HG03378 (cell line): Measurements from ENCODE around the gene SSBP1.
"Not testable (repeated sequence)": the region's sequence is repeated elsewhere in the genome, so short reads cannot be mapped to it uniquely, and the experiment has no call there.

Source experiments
- ATAC-seq: cut with Tn5 transposase; IDR thresholded peaks from one replicate; pipeline ENCODE4 v1.9.1; 2021; ENCODE audit warnings: mild to moderate bottlenecking, moderate library complexity; ENCODE audit not compliant: unreplicated experiment

SSBP1 gene, protein sequence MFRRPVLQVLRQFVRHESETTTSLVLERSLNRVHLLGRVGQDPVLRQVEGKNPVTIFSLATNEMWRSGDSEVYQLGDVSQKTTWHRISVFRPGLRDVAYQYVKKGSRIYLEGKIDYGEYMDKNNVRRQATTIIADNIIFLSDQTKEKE

DNA sequence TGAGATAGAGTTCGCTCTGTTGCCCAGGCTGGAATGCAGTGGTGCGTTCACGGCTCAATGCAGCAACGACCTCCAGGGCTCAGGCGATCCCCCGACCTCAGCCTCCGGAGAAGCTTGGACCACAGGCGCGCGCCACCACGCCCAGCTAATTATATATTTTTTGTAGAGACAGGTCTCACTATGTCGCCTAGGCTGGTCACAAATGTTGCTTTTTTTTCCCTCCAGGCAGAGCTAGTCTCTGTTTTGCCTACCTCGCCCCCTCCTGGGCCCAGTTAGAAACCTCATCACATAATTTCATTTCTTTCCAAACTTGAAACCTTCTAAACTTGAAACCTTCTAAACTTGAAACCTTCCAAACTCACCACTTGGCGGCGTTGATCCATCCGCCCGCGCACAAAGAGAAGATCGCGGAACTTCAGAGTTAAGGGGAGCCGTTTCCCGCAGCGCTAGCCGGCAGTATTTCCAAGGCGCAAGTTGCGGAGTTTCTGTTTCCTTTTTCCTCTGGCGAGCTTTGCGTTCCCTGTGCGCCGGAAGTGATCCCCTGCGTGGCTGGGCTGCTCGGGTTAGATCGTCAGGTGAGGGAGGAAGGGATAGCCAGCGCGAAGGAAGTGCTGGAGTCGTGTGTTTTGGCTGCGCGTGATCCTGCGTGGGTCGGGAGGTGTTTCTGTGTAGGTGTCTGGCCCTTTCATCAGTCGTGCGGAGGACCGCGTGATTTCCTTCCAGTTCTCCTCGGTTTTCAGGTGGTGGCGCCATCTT, at the start of gene SSBP1:
SSBP1 (plus strand) TSS at position 523 of the 756 bp plus-strand sequence. CDS start 809 bp downstream, outside the sequence.
- ATAC-seq, result peak; percentile 91

DNA sequence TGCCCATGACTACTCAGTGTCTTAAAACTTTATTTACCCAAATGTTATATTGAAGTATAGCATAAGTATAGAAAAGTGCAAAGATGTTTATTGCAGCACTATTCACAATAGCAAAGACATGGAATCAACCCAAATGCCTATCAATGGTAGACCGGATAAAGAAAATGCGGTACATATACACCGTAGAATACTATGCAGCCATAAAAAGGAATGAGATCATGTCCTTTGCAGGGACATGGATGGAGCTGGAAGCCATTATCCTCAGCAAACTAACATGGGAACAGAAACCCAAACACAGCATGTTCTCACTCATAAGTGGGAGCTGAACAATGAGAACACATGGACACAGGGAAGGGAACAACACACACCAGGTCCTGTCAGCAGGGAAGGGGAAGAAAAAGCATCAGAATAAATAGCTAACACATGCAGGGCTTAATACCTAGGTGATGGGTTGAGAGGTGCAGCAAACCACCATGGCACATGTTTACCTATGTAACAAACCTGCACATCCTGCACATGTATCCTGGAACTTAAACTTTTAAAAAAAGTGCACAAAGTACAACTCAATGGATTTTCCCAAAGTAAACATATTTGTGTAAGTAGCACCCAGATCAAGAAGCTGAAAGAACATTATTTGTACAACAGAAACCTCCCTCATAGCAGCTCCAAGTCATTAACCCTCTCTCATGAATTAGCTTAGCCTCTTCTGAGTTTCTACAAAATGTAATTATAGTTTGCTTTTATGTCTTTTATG, 48.9 kb upstream of the SSBP1 start:
- ATAC-seq, result not testable (repeated sequence)

DNA sequence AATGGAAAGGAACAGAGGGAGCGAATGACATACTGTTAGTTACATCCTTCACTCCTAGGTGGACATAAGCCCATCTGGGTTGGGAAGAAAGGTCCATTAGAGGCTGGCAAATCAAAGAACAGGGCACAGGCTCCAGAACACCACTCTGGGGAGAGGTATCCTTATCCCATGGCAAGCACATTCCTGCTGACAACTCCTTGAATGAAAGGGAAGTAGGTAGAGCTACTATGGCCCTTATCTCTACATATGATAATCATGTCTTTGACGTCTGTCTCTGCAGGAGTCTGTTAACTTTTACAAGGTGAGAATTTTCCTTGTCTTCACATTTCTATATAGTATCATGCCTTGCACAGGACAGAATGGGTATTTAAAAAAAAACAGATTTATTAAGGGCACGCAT, 46.6 kb upstream of the SSBP1 start:
- no peak for ATAC-seq

DNA sequence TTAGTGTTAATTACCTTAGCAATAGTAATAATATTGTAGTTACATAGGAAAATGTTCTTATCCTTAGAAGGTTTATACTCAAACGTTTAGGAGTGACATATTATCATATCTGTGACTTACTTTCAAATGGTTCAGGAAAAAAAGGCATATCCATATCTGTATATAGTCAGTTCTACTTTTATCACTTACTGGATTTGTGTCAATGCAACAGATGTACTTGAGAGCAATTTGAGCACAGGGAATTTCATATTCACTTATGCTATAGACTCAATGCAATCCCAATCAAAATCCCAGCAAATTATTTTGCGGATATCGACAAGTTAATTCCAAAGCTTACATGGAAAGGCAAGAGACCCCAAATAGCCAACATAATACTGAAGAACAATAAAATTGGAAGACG, 46.2 kb upstream of the SSBP1 start:
- no peak for ATAC-seq

DNA sequence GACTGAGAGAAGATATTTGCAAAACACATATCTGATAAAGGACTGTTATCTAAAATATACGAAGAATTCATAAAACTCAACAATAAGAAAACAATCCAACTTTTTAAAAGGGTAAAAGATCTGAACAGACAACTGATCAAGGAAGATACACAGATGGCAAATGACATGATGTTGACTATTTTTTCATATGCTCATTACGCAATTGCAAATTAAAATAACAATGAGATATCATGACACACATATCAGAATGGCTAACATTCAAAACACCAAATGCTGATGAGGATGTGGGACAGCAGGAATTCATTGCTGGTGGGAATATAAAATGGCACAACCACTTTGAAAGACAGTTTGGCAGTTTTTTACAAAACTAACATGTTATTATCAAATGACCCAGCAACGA, 45.1 kb upstream of the SSBP1 start:
- ATAC-seq, result no peak

DNA sequence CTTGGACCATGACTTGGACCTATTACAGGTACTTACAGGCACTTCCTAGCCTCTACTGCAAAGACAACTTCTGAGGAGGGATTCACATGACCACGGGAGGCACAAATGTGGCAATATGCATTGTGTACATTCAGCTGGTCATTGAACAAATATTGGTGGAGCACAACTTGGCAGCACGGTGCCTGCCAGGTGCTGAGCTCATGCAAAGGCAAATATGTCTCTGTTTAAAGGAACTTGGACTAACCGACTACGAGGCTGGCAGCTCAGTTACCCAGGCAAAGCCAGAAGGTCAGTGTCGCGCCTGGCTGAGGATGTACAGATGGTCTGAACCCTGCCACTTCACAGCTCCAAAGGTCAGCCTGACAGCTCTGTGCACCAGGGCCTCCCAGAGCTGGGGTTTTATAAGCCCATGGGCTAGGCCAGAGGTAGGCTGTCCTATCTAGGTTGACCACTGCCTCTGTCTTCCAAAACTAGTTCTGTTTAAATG, 42.3 kb upstream of the SSBP1 start:
- no peak for ATAC-seq

DNA sequence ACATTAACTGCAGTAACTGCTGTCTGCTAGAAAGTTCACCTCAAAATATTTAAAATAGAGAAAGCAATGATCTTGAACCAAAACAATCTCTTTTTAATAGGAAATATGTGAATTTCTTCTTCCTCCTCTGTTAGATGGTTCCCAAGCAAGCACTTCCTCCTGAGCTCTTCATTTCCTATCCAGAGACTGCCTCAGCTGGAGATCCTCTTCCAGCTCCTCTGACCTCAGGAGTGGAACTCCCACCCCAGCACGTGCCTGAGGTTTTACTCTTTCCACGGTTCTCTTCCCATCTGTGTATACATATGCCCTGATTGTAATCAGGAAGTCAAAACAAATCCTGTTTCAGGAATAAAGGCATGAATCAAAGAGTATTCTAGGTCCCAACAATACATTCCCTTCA, 41.8 kb upstream of the SSBP1 start:
- ATAC-seq, result no peak

DNA sequence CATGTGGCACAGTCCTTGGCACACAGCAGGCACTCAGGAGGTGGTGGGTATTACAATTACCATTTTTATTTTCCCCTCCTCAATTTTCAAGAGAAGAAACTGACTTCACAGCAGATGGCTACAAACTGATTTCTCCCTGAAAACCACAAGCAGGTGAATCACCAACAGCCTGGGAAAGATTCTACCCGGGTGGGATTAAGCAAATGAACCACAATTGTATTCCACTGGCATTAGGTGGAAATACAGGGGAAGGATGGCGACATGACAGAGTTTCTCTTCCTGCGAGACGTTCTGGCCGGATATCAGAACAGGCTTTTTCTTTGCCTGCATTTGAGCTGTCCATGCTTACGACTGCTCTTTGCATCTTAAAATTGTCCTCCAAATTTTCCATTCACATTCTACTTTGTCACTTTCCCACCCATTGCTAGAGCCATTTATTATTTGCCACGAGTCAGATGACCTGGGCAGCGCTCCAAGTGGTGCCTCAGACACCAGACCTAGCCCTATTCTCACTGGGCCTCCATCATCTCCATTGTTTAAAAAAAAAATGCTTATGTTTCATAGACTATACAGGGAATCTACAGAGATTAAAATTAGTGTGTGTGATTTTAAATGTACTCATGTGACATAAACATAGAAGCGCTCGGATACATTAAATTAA, 40.8 kb upstream of the SSBP1 start:
- no peak for ATAC-seq

DNA sequence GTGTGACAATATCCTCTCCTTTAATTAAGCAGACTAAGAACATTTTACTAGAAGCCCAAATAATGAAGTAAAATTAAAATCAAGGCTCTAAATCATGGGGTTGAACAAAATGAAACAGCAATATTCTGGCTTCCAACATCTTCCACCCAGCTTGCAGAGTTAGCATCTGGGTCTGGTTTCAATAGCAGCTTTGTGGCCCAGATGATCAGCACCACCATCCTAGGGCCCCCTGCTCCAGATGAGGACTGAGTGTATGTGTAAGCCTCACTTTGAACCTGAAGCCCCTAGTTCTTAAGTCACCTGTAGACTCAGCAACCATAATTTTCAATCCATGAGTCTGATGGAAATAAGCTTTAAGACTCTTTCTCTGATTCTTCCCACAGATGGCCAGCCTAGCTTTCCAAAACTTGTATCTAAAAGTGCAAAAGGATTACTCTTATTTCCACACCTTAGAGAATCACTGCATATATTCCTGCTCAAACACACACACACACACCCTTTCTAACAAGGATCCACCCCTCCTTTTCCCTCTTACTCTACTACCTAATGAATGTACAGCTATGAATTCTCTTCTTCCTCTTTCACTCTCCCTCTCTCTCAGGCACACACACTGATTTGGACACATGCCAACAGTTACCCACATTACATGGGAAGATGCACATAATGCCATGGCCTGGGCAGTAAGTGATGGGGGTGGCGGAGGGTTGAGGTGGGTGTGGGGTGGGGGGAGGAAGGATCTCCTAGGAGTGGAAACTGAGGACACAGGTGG, 39.7 kb upstream of the SSBP1 start:
- no peak for ATAC-seq

DNA sequence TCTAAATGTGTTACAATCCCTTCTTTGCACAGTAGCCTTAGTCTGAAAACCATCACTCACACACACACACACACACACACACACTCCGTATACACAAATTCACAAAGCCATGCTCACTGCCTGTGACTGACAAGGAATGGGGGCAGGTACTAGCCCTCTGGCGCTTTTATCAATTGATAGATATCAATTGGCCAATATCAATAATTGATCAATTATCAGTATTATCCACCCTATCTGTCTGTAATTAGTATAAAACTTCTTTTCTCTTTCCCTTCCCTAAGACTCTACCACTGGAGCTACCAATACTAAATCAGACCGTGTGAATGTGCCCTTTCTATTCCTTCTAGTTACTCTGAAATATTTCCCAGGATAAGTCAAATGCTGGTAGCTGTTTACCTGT, 38.3 kb upstream of the SSBP1 start:
- ATAC-seq, result no peak

DNA sequence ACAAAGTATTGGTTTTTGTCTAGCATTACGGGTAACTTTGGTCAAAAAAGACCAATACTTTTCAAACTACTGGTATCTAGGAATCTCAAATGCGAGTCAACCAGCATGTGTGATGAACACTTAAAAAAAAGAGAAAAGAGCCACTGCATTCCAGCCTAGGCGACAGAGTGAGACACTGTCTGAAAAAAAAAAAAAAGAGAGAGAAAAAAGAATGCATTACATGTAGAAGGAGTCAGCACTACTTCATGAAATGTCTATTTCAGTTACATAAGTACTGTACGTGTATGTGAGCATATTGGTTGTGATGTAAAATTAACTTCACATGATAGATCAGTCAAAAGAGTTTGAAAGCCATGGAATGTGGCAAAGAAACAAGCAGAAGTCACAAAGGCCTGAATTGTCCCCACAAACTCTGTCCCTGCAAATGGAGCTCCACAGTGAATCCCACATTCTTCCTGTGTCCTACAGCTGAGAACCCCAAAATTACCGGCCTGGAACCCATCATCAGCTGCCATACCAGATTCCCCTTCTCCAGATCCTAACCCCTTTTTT, 37.8 kb upstream of the SSBP1 start:
- no peak for ATAC-seq

DNA sequence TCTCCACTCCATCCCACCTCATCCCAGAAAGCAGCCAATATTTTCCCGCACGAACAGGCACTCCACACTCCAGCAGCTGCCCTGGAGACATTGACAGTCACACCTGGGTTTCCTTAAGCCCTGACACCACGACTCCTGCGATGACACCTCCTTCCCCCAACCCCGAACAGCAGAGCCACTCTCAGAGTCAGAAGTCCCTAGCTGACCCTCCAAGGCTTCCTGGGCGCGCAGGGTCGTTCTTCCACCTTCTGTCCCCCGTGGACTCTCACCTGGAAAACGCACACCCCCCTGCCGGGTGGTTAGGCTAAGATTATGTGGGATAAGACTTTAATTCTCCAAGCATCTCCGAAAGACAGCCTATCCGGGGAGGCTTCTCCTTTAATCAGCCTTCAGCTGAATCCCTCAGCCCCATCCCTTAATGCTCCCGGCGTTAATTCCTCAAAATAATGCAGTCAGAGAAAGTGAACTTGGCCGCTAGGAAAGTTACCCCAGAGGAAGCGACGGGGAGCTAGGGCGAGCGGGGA, 37.2 kb upstream of the SSBP1 start:
- ATAC-seq, result no peak

DNA sequence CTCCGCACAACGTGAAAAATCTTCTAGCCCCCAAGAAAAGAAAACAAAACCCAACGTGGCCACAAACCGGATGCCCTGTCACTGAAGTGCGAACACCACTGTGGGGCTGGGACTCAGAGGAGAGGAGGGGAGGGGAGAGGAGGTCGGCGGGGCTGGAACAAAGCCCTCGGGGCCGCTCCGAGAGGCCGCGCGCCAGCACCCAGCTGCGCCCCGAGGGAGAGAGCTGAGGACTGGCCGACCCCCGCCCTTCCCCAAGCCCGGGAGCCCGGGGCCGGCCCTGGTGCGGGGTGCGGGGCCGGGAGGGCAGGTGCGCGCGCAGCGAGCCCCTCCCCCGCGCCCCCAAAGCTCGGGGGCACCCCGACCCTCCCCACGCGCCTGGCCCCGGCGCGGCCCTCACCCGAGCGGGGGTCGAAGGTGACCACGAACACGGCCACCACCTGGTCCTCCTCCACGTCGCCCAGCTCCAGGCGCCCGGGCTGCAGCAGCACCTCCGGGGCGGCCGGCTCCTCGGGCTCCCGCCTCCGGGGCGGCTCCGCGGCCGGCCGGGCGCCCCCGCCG, 36.6 kb upstream of the SSBP1 start:
- ATAC-seq, result peak; percentile 50

DNA sequence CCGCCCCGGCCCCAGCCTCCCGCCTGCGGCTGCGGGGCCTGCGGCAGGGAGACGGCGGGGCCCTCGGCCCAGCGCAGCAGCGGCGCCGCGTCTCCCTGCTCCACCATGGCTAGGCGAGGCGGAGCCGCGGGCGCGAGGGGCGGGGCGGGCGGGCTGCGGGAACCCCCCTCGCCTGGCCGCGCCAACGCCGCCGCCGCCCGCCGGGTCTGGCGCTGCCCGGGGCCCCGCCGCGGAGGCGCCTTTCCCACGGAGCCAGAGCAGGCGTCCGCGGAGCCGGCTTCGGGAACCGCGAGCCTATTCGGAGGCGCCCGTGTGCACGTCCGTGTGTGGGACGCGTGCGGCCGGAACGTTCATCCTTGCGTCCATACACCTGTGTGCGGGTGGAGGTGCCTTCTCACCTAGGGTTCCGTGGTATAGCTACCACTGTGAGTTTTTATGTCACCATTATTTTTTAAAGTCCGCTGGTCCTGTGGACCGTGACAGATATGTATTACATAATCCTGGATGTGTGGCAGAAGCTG, 36.1 kb upstream of the SSBP1 start, which contains the start of gene DENND11:
DENND11 (minus strand) TSS at position 120 of the 521 bp plus-strand sequence; CDS start at position 107, 13 bp downstream.
- ATAC-seq, result peak; percentile 48

DNA sequence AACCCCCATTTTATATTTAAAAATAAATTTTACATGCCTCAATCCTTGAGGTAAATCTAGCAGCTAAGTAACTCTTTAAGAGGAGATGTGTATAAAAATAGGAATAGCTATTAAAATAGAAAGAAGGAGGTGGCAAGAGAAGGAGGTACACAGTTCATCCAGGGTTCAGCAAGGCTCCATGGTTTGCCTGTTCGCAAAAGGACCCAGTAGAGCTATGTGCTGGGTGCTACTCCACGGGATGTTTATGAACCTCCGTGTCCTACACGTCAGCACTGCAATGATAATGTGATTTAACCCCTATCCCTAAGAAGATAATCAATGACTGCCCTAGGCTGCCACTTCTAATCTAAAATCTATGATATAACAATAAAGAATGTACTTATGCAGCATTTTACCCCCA, 35.3 kb upstream of the SSBP1 start:
- no peak for ATAC-seq

DNA sequence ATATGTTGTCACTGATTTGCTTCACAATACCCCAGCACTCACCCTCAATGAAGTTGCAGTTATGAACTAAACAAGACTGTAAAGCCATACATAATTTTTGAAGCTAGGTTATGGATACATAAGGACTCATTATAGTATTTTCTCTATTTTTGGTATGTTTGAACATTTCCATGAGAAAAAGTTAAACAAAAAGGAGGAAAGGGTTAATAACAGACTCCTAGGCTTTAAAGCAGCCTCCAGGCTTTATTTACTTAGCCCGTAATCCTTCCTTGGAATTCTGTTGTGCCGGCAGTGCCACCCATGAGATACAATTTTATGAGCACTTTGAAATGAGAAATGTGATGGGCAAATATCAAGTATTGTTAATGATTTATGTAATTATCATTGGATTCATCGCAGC, 34.0 kb upstream of the SSBP1 start:
- ATAC-seq, result no peak

DNA sequence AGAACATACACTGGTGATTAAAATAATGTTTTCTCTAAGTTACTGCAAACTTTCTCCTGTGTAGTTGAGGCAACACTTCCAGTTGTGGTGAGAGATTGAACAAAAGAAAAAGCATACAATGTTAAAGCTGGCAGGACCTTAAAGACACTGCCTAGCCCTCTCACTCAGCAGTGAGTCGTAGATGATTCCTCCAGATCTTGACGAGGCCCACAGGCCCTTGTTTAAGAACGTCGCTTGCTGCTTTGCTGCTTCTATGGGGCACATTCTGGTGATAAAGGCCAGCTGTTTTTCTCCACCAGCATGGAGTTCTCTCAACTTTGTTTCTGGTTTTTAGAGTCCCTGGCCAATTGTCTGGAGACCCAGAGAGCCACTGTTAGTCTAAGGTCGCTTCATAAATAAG, 33.4 kb upstream of the SSBP1 start:
- no peak for ATAC-seq

DNA sequence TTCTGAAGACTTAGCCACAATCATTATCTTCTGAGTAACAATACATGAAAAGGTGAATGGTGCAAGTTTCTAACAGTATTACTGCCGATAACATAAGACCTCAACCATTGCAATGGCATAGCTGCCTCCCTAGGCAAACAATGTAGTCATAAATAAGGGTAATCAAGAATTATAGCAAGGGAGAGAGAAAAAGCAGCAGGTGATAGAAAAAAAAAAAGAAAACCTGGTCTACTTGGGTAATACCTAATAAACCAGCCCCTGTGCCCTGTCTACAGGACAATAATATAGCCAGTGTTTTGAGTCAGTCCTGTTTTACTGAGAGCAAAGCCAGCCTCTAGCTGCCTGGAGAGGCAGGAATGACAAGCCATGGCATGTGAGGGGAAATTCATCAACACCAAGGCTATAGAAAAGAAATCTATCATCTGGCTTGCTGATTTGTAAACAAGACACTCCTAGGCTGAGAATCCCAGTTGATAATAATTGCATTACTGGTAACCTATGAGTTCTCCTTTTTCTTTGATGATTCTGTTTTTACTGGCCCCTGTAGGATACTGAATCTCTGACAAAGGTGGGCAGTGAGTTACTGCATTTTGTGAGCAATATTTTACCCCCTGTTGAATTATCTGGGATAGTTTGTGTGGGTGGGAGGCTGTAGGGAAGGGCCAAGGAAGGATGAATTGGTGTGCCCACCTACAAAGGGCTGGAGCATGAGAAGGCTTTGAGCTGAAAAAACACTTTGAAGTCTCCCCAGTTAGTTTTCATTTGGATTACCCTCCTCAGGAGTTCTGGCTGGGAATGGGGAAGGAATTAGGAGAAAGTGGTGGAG, 31.7 kb upstream of the SSBP1 start:
- no peak for ATAC-seq

DNA sequence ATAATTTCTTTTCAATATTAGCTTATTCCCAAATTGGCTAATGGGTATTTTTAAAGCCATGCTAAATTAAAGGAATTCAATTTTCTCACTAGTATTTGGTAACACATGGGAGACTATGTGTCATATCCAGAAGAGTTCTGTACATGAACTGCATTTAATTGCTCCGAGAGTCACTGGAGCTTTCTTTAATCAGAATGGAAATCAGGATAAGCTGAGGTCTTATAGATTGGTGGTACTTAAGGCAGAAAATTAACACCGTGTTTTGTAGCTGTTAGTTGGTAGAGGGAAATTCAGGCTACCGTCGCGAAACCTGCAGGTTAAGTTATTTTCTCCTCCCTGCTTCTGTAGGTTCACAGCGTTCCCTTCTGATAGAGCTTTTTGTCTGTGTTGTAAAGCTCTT, 29.8 kb upstream of the SSBP1 start, which contains the start of gene WEE2:
WEE2 (plus strand) TSS at position 3 of the 400 bp plus-strand sequence. CDS start 406 bp downstream, outside the sequence.
- ATAC-seq, result no peak
